ENCODE results near the gene TAOK3. TPM values are rescaled to one million over a fixed set of nuclear protein-coding genes. Genes with fewer than 3 reads are reported as not detected.

Gene TAOK3
- total and polyA plus RNA-seq, 4 donors = 6.7 to 28.6 (median 19.5) TPM

GRCh38 chr12:118206107-118206412, 166.6 kb downstream of the TAOK3 start:
- 88% methylated on average over 3 of the region's 3 CpGs for WGBS
- H3K27me3 ChIP-seq (ENCODE audit: control insufficient read depth in 4 of 4, insufficient read depth in 4 of 4, low read length in 3 of 4) = no peaks in the 10 kb centered on the region
- DNase-seq (ENCODE audit: low spot score) = no peak
- H3K9me3 ChIP-seq (ENCODE audit: control insufficient read depth in 4 of 4, low read length in 3 of 4) = no peaks in the 10 kb centered on the region
- no peak overlapping the region for H3K4me3 ChIP-seq (ENCODE audit: low read depth in 1 of 3, low read length in 3 of 3)
- no peak for TF ChIP-seq ZBTB33 (IDR thresholded peaks at IDR 0.05)
- TF ChIP-seq SP1 (IDR thresholded peaks at IDR 0.05) = no peak
- no peak for TF ChIP-seq HNF4G (IDR thresholded peaks at IDR 0.05)
- no peak for TF ChIP-seq GABPA (IDR thresholded peaks at IDR 0.05 in 1 of 2, conservative IDR thresholded peaks at IDR 0.05 in 1 of 2)
- TF ChIP-seq YY1 (IDR thresholded peaks at IDR 0.05) = no peak
- TF ChIP-seq JUND (IDR thresholded peaks at IDR 0.05) = no peak
- TF ChIP-seq RXRA (IDR thresholded peaks at IDR 0.05) = no peak
- TF ChIP-seq REST (IDR thresholded peaks at IDR 0.05) = no peak
- no peak for TF ChIP-seq FOXA2 (IDR thresholded peaks at IDR 0.05)
- TF ChIP-seq RAD21 (IDR thresholded peaks at IDR 0.05) = no peak
- no peak for TF ChIP-seq NR2F2 (IDR thresholded peaks at IDR 0.05)
- H3K4me1 ChIP-seq (ENCODE audit: control insufficient read depth in 4 of 4, insufficient read depth in 4 of 4, low read length in 3 of 4) = no peaks in the 10 kb centered on the region
- H3K9ac ChIP-seq (ENCODE audit: low read depth in 1 of 2, low read length in 2 of 2) = no peak overlapping the region
- peaks cover 0 to 8% (median 5%) of the 10 kb centered on the region in 4 donors for H3K36me3 ChIP-seq (ENCODE audit: control insufficient read depth in 4 of 4, insufficient read depth in 3 of 4, low read depth in 1 of 4, low read length in 3 of 4)
- H3K27ac ChIP-seq (ENCODE audit: low read depth in 1 of 2, low read length in 2 of 2) = no peak overlapping the region

- H3K9ac ChIP-seq (ENCODE audit: low read depth in 1 of 2, low read length in 2 of 2) = no peak overlapping the region
- H3K27me3 ChIP-seq (ENCODE audit: control insufficient read depth in 4 of 4, insufficient read depth in 4 of 4, low read length in 3 of 4) = no peaks in the 10 kb centered on the region
- no peak overlapping the region for H3K27ac ChIP-seq (ENCODE audit: low read depth in 1 of 2, low read length in 2 of 2)
- no peak for DNase-seq (ENCODE audit: low spot score)
- peaks cover 0 to 16% (median 12%) of the 10 kb centered on the region in 4 donors for H3K36me3 ChIP-seq (ENCODE audit: control insufficient read depth in 4 of 4, insufficient read depth in 3 of 4, low read depth in 1 of 4, low read length in 3 of 4)
- WGBS = 95% methylated on average over 6 of the region's 6 CpGs
- no peak for TF ChIP-seq RXRA (IDR thresholded peaks at IDR 0.05)
- H3K9me3 ChIP-seq (ENCODE audit: control insufficient read depth in 4 of 4, low read length in 3 of 4) = no peaks in the 10 kb centered on the region
- H3K4me1 ChIP-seq (ENCODE audit: control insufficient read depth in 4 of 4, insufficient read depth in 4 of 4, low read length in 3 of 4) = no peaks in the 10 kb centered on the region
- H3K4me3 ChIP-seq (ENCODE audit: low read depth in 1 of 3, low read length in 3 of 3) = no peak overlapping the region
Observed at GRCh38 chr12:118193958-118194357, 178.7 kb downstream of the TAOK3 start.

DNA sequence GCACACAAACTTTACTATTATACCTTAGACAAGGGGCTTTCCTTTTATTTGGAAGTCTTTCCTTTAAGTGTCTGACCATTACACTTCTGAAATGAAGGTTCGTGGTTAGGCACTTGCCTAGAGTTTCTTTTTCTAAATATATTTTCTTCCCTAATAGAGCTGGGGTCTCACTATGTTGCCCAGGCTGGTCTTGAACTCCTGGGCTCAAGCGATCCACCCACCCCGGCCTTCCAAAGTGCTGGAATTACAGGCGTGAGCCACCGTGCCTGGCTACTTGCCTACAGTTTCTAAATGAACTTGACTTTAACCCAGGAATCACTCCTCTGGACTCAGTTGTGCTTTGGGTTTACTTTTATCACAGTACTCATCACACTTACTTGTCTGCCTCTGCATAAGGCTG, 179.2 kb downstream of the TAOK3 start:
- TF ChIP-seq HNF4A (conservative IDR thresholded peaks at IDR 0.05) (no peak), GABPA (IDR thresholded peaks at IDR 0.05 in 1 of 2, conservative IDR thresholded peaks at IDR 0.05 in 1 of 2) (no peak), ZBTB33 (IDR thresholded peaks at IDR 0.05) (no peak), NR2F2 (IDR thresholded peaks at IDR 0.05) (no peak), REST (IDR thresholded peaks at IDR 0.05) (no peak), FOXA2 (IDR thresholded peaks at IDR 0.05) (no peak), JUND (IDR thresholded peaks at IDR 0.05) (no peak), TAF1 (conservative IDR thresholded peaks at IDR 0.05) (no peak), RAD21 (IDR thresholded peaks at IDR 0.05) (no peak), YY1 (IDR thresholded peaks at IDR 0.05) (no peak)
- WGBS = 70% methylated on average over 5 of the region's 5 CpGs
- Histone ChIP-seq H3K27ac (ENCODE audit: low read depth in 1 of 2, low read length in 2 of 2) (no peak overlapping the region), H3K4me3 (ENCODE audit: low read depth in 1 of 3, low read length in 3 of 3) (no peak overlapping the region), H3K4me1 (ENCODE audit: control insufficient read depth in 4 of 4, insufficient read depth in 4 of 4, low read length in 3 of 4) (no peaks in the 10 kb centered on the region), H3K9me3 (ENCODE audit: control insufficient read depth in 4 of 4, low read length in 3 of 4) (no peaks in the 10 kb centered on the region), H3K36me3 (ENCODE audit: control insufficient read depth in 4 of 4, insufficient read depth in 3 of 4, low read depth in 1 of 4, low read length in 3 of 4) (peaks cover 0 to 11% (median 9%) of the 10 kb centered on the region in 4 donors), H3K27me3 (ENCODE audit: control insufficient read depth in 4 of 4, insufficient read depth in 4 of 4, low read length in 3 of 4) (no peaks in the 10 kb centered on the region), H3K9ac (ENCODE audit: low read depth in 1 of 2, low read length in 2 of 2) (no peak overlapping the region)
- no peak for DNase-seq (ENCODE audit: low spot score)
